ENCODE data around the gene DLGAP5. TPM values are rescaled to one million over a fixed set of nuclear protein-coding genes. Genes with fewer than 3 reads are reported as not detected.

Gene DLGAP5
- total RNA-seq, 2 donors from 2014 or later, result 10.5 to 35.9 TPM

- H3K27ac ChIP-seq, result no peak overlapping the region
- intact Hi-C loops (cut with DNase I), result no loop called here
- no peak for TF ChIP-seq CTCF (IDR thresholded peaks at IDR 0.05)
- no peaks in the 10 kb centered on the region for H3K36me3 ChIP-seq
- H3K4me1 ChIP-seq, result no peaks in the 10 kb centered on the region
- H3K9ac ChIP-seq (ENCODE audit: low read depth in 2 of 2, low read length in 2 of 2), result no peak overlapping the region
- no peaks in the 10 kb centered on the region for H3K27me3 ChIP-seq
- DNase-seq, result no peak
- no peak overlapping the region for H3K4me3 ChIP-seq
- H3K9me3 ChIP-seq, result no peaks in the 10 kb centered on the region
These were observed 11.4 kb downstream of the DLGAP5 start for GRCh38 chr14:55180006-55180405.

DNA sequence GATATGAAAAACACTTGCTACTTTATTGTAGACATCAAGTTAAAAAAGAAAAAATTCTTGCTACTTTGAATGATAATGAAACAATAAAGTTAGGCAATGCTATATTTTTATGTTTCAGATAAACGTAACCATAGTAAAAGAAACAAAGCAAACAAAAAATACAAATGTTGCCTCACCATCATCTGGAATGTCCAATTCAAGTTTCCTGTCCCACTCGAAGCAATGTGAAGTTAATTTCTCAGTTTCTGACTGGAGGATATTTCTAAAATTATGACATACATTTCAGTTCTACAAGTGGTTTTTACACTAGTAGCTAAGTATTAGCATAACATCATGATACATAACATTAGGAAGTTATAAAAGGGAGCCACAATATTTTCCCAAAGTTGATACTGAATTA lies 20.9 kb downstream of the DLGAP5 start:
- Histone ChIP-seq H3K36me3 (no peaks in the 10 kb centered on the region), H3K27ac (no peak overlapping the region), H3K4me1 (no peaks in the 10 kb centered on the region), H3K4me3 (no peak overlapping the region), H3K9ac (ENCODE audit: low read depth in 2 of 2, low read length in 2 of 2) (no peak overlapping the region), H3K27me3 (no peaks in the 10 kb centered on the region), H3K9me3 (no peaks in the 10 kb centered on the region)
- no peak for TF ChIP-seq CTCF (IDR thresholded peaks at IDR 0.05)
- DNase-seq, result no peak
- intact Hi-C loops (cut with DNase I), result no loop called here

- Histone ChIP-seq H3K9ac (ENCODE audit: low read depth in 2 of 2, low read length in 2 of 2) (no peak overlapping the region), H3K4me1 (no peaks in the 10 kb centered on the region), H3K36me3 (no peaks in the 10 kb centered on the region), H3K27me3 (no peaks in the 10 kb centered on the region), H3K9me3 (no peaks in the 10 kb centered on the region), H3K4me3 (no peak overlapping the region), H3K27ac (no peak overlapping the region)
- no peak for DNase-seq
- TF ChIP-seq CTCF (IDR thresholded peaks at IDR 0.05), result peak; percentile 53
- intact Hi-C loops (cut with DNase I), result loop anchor here (2.0 kb wide), 1 partner anchor 72 kb away; no protein-coding TSS in a partner anchor
These were observed 30.4 kb downstream of the DLGAP5 start for GRCh38 chr14:55160989-55161388.

- intact Hi-C loops (cut with DNase I), result no loop called here
These were observed 33.0 kb downstream of the DLGAP5 start for GRCh38 chr14:55158412-55158811.

GRCh38 chr14:55157080-55157479 lies 34.3 kb downstream of the DLGAP5 start:
- DNase-seq, result no peak
- Histone ChIP-seq H3K36me3 (no peaks in the 10 kb centered on the region), H3K4me1 (no peaks in the 10 kb centered on the region), H3K9me3 (no peaks in the 10 kb centered on the region), H3K9ac (ENCODE audit: low read depth in 2 of 2, low read length in 2 of 2) (no peak overlapping the region), H3K27me3 (no peaks in the 10 kb centered on the region), H3K27ac (no peak overlapping the region), H3K4me3 (no peak overlapping the region)
- intact Hi-C loops (cut with DNase I), result no loop called here
- no peak for TF ChIP-seq CTCF (IDR thresholded peaks at IDR 0.05)

More at GRCh38 chr14:55158412-55158811, 33.0 kb downstream of the DLGAP5 start:
- no peaks in the 10 kb centered on the region for H3K36me3 ChIP-seq
- H3K4me3 ChIP-seq, result no peak overlapping the region
- TF ChIP-seq CTCF (IDR thresholded peaks at IDR 0.05), result no peak
- H3K27me3 ChIP-seq, result no peaks in the 10 kb centered on the region
- H3K9me3 ChIP-seq, result no peaks in the 10 kb centered on the region
- no peaks in the 10 kb centered on the region for H3K4me1 ChIP-seq
- H3K27ac ChIP-seq, result no peak overlapping the region
- DNase-seq, result no peak
- H3K9ac ChIP-seq (ENCODE audit: low read depth in 2 of 2, low read length in 2 of 2), result no peak overlapping the region

DNA sequence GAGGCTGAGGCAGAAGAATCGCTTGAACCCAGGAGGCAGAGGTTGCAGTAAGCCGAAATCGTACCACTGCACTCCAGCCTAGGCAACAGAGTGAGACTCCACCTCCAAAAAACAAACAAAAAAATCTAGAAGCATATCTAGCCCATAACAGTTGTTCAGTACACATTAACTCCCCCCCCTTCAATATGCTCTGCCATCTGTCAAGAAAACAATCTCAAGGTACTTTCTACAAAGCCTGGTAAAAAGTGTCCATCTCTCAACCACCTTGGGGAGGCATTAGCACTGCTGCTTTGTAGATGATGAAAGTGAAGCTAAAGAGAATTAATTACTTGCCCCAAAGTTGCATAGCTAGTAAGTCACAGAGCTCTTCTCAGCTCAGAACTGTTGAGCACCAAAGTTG lies 37.4 kb downstream of the DLGAP5 start:
- no peaks in the 10 kb centered on the region for H3K36me3 ChIP-seq
- TF ChIP-seq CTCF (IDR thresholded peaks at IDR 0.05), result no peak
- no peaks in the 10 kb centered on the region for H3K4me1 ChIP-seq
- H3K4me3 ChIP-seq, result no peak overlapping the region
- H3K9me3 ChIP-seq, result no peaks in the 10 kb centered on the region
- no peak for DNase-seq
- intact Hi-C loops (cut with DNase I), result no loop called here
- no peak overlapping the region for H3K27ac ChIP-seq
- no peak overlapping the region for H3K9ac ChIP-seq (ENCODE audit: low read depth in 2 of 2, low read length in 2 of 2)
- no peaks in the 10 kb centered on the region for H3K27me3 ChIP-seq
